GM12872 (cell line): ENCODE results near the gene NOD2.

ENCODE experiments used
- TF ChIP-seq, protein P1 (sequence below): IDR thresholded peaks from 3 replicates; pipeline ENCODE4 v1.5.1; 2011; ENCODE audit warnings: low read depth, mild to moderate bottlenecking, low read length, moderate library complexity; ENCODE audit not compliant: insufficient read depth

The NOD2 gene

DNA sequence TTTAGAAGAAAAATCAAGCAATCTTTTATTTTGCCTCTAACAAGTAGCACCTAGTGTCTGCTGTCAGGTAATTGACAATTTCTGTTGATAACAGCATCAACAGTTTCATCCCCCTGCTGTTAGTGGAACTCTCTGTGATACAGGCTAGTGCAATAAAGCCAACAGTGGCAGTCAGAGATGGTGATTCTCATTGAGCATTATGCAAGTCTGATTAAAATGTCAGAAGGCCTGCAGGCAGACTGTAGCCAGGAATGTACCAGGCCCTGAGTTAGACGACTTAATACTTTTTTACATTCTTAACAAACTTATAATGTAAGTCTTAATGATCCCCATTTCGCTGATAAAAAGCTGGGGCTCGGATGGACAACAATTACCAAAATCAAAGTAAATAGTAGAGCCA, 63.1 kb downstream of the NOD2 start:
- TF ChIP-seq, protein P1, sequence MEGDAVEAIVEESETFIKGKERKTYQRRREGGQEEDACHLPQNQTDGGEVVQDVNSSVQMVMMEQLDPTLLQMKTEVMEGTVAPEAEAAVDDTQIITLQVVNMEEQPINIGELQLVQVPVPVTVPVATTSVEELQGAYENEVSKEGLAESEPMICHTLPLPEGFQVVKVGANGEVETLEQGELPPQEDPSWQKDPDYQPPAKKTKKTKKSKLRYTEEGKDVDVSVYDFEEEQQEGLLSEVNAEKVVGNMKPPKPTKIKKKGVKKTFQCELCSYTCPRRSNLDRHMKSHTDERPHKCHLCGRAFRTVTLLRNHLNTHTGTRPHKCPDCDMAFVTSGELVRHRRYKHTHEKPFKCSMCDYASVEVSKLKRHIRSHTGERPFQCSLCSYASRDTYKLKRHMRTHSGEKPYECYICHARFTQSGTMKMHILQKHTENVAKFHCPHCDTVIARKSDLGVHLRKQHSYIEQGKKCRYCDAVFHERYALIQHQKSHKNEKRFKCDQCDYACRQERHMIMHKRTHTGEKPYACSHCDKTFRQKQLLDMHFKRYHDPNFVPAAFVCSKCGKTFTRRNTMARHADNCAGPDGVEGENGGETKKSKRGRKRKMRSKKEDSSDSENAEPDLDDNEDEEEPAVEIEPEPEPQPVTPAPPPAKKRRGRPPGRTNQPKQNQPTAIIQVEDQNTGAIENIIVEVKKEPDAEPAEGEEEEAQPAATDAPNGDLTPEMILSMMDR = no peak

DNA sequence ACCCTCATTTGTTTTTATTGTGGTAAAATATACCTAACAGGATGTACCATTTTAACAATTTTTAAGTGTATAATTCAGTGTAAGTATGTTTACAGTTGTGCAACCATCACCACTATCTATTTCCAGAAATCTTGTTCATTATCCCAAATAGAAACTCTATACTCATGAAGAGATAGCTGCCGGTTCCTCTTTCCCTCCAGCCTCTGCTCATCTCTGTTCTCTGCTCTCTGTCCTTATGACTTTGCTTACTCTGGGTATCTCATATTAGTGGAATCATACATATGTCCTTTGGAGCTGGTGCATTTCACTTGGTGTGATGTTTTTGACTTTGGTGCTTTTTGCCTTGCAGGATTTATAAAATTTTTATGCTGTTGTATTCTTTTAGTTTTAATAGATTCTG, 67.9 kb downstream of the NOD2 start:
- TF ChIP-seq, protein P1 = no peak

DNA sequence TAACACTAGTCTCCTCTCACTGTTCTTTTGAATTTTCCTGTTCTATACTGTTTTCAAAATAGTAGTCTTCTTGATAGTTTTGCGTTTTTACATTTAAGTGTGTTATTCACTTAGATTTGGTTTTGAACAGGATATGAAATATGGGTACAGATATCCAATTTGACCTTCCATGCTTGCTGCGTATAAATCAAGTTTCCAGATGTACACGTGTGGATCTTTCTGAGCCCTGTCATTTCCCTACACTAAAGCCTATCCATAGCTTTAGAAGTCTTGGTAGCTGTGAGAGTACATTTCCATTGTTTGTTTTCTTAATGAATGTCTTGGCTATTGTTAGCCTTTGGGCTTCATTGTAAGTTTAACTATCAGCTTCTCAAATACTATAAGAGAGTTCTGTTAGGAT, 68.8 kb downstream of the NOD2 start:
- TF ChIP-seq, protein P1 = no peak

DNA sequence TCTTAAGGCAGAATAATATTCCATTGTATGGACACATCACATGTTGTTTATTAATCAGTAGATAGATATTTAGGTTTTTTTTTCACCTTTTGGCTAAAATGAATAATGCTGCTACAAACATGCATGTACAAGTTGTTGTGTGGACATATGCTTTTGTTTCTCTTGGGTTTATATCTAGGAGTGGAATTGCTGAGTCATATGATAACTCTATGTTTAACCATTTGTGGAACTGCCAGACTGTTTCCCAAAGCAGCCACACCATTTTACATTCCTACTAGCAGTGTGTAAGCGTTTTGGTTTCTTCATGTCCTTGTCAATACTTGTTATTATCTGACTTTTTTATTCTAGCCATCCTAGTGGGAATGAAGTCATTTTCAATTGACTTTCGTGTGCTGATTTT, 69.8 kb downstream of the NOD2 start:
- TF ChIP-seq, protein P1 = no peak

DNA sequence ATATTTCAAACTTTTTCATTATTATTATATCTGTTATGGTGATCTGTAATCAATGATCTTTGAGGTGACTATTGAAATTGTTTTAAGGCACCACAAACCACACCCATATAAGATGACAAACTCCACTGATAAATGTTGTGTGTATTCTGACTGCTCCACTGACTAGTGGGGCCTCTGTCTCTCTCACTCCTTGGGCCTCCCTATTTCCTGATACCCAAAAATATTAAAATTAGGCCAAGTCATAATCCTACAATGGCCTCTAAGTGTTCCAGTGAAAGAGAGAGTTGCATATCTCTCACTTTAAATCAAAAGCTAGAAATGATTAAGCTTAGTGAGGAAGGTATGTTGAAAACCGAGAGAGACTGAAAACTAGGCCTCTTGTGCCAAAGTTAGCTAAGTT, 71.9 kb downstream of the NOD2 start:
- TF ChIP-seq, protein P1 = no peak

DNA sequence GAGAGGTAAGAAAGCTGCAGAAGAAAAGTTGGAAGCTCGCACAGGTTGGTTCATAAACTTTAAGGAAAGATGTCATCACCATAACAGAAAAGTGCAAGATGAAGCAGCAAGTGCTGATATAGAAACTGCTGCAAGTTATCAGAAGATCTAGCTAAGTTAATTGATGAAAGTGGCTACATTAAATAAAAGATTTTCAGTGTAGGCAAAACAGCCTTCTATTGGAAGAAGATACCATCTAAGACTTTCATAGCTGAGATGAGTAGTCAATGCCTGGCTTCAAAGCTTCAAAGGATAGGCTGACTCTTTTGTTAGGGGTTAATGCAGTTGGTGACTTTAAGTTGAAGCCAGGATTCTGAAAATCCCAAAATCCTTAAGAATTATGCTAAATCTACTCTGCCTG, 72.5 kb downstream of the NOD2 start:
- TF ChIP-seq, protein P1 = no peak

DNA sequence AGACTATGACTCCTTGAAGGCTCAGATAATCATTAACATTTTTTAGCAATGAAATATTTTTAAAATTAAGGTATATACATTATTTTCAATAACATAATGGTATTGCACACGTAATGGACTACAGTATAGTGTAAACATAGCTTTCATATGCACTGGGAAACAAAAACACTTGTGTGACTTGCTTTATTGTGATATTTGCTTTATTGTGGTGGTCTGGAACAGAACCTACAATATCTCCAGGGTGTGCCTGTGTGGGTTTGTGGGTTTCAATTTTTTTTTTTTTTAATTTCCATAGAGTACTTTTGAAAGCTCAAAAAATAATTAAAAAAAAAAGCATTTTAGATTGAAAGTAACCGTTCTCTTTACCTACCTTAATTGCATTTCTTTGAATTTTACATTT, 73.8 kb downstream of the NOD2 start:
- TF ChIP-seq, protein P1 = no peak

DNA sequence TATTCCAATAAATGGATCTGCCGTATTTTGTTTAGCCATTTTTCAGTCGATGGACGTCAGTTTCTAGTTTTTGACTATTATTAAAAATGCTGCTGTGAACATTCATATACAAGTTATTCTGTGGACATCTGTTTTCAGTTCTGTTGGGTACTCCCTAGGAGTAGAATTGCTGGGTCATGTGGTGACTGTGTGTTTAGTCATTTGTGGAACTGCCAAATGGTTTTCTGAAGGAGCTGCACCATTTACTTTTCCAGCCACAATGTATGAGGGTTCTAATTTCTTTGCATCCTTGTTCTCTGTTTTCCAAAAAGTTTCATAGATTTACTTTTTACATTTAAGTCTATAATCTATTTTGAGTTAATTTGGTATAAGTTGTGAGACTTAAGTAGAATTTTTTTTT, 78.0 kb downstream of the NOD2 start:
- TF ChIP-seq, protein P1 = no peak
